Globus pallidus (tissue), 1 donor: ENCODE data around the gene ZNF689.

Experiments used
- DNase-seq: peaks from one replicate; pipeline ENCODE4 v3.0.0-alpha.2; 2015; ENCODE audit warnings: low spot score

Gene ZNF689

GRCh38 chr16:30562021-30562420, 48.2 kb downstream of the ZNF689 start:
- no peak for DNase-seq

- no peak for DNase-seq
Measured at GRCh38 chr16:30561089-30561816, 48.9 kb downstream of the ZNF689 start.

GRCh38 chr16:30559690-30560089, 50.5 kb downstream of the ZNF689 start:
- DNase-seq: no peak

GRCh38 chr16:30558789-30559377, 51.3 kb downstream of the ZNF689 start:
- no peak for DNase-seq

- peak; percentile 99 for DNase-seq
Measured at GRCh38 chr16:30557957-30558788, 52.0 kb downstream of the ZNF689 start, which contains the start of gene ZNF764. ZNF764 (minus strand) TSS chr16:30558374; CDS start chr16:30558182, 192 bp downstream.

GRCh38 chr16:30557707-30557956, 52.6 kb downstream of the ZNF689 start:
- DNase-seq: no peak

- DNase-seq: no peak
Measured at GRCh38 chr16:30556125-30556473, 54.1 kb downstream of the ZNF689 start.

- DNase-seq: no peak
Measured at GRCh38 chr16:30555315-30556124, 54.7 kb downstream of the ZNF689 start.

- no peak for DNase-seq
Measured at GRCh38 chr16:30554557-30555314, 55.5 kb downstream of the ZNF689 start.

GRCh38 chr16:30553393-30553899, 56.7 kb downstream of the ZNF689 start:
- no peak for DNase-seq

GRCh38 chr16:30552956-30553355, 57.2 kb downstream of the ZNF689 start:
- DNase-seq: no peak
